Measurements from ENCODE around the gene DOCK10. TPM values are rescaled to one million over a fixed set of nuclear protein-coding genes. Genes with fewer than 3 reads are reported as not detected.

DOCK10 gene
- total RNA-seq, 4 donors from 2014 or later, result 16.7 to 37.2 (median 20.8) TPM

GRCh38 chr2:224933431-224933830 lies 108.8 kb downstream of the DOCK10 start:
- 77 to 90% methylated on average over 2 of the region's 2 CpGs for WGBS, 2 donors
- Histone ChIP-seq H3K9me3 (no peaks in the 10 kb centered on the region), H3K4me1 (peaks cover 0 to 40% (median 15%) of the 10 kb centered on the region in 4 donors), H3K36me3 (peaks cover 0 to 11% (median 0%) of the 10 kb centered on the region in 3 donors), H3K27me3 (no peaks in the 10 kb centered on the region), H3K4me3 (no peak overlapping the region), H3K27ac (no peak overlapping the region)
- DNase-seq (ENCODE audit: low spot score in 2 of 2), result no peak
- TF ChIP-seq EP300 (IDR thresholded peaks at IDR 0.05), result no peak
- TF ChIP-seq POLR2A (IDR thresholded peaks at IDR 0.05), result no peak
- no peak for TF ChIP-seq CTCF (IDR thresholded peaks at IDR 0.05)

GRCh38 chr2:224932522-224932921 lies 109.7 kb downstream of the DOCK10 start:
- H3K36me3 ChIP-seq, result peaks cover 0 to 11% (median 0%) of the 10 kb centered on the region in 3 donors
- TF ChIP-seq CTCF (IDR thresholded peaks at IDR 0.05), result no peak
- no peak for TF ChIP-seq POLR2A (IDR thresholded peaks at IDR 0.05)
- peak in 1 of 2 donors; percentile 30 for TF ChIP-seq EP300 (IDR thresholded peaks at IDR 0.05)
- H3K27ac ChIP-seq, result no peak overlapping the region
- H3K4me3 ChIP-seq, result no peak overlapping the region
- no peaks in the 10 kb centered on the region for H3K27me3 ChIP-seq
- H3K4me1 ChIP-seq, result peaks cover 0 to 39% (median 20%) of the 10 kb centered on the region in 4 donors
- 88 to 92% methylated on average over 3 of the region's 3 CpGs for WGBS, 2 donors
- no peak for DNase-seq (ENCODE audit: low spot score in 2 of 2)
- no peaks in the 10 kb centered on the region for H3K9me3 ChIP-seq

- Histone ChIP-seq H3K4me1 (peaks cover 0 to 38% (median 24%) of the 10 kb centered on the region in 4 donors), H3K27me3 (no peaks in the 10 kb centered on the region), H3K36me3 (peaks cover 0 to 11% (median 0%) of the 10 kb centered on the region in 3 donors), H3K27ac (no peak overlapping the region), H3K4me3 (no peak overlapping the region), H3K9me3 (no peaks in the 10 kb centered on the region)
- no peak for DNase-seq (ENCODE audit: low spot score in 2 of 2)
- no peak for TF ChIP-seq EP300 (IDR thresholded peaks at IDR 0.05)
- 71 to 83% methylated on average over 4 of the region's 4 CpGs for WGBS, 2 donors
These were observed 110.3 kb downstream of the DOCK10 start for GRCh38 chr2:224931956-224932355.

- Histone ChIP-seq H3K27me3 (no peaks in the 10 kb centered on the region), H3K4me1 (peaks cover 0 to 43% (median 25%) of the 10 kb centered on the region in 4 donors), H3K27ac (peak overlapping the region in 1 of 4 donors; percentile 5), H3K36me3 (peaks cover 0 to 11% (median 0%) of the 10 kb centered on the region in 3 donors), H3K9me3 (no peaks in the 10 kb centered on the region), H3K4me3 (no peak overlapping the region)
- no peak for TF ChIP-seq CTCF (IDR thresholded peaks at IDR 0.05)
- TF ChIP-seq EP300 (IDR thresholded peaks at IDR 0.05), result no peak
- WGBS, 2 donors, result 76 to 88% methylated on average over 3 of the region's 3 CpGs
- no peak for DNase-seq (ENCODE audit: low spot score in 2 of 2)
These were observed 111.3 kb downstream of the DOCK10 start for GRCh38 chr2:224930990-224931389.

- WGBS, 2 donors, result 72 to 77% methylated on average over 5 of the region's 5 CpGs
- Histone ChIP-seq H3K27me3 (no peaks in the 10 kb centered on the region), H3K4me3 (no peak overlapping the region), H3K27ac (peak overlapping the region in 1 of 4 donors; percentile 43), H3K36me3 (peaks cover 0 to 11% (median 0%) of the 10 kb centered on the region in 3 donors), H3K4me1 (peaks cover 0 to 49% (median 28%) of the 10 kb centered on the region in 4 donors), H3K9me3 (no peaks in the 10 kb centered on the region)
- DNase-seq (ENCODE audit: low spot score in 2 of 2), result no peak
- TF ChIP-seq CTCF (IDR thresholded peaks at IDR 0.05) (no peak), EP300 (IDR thresholded peaks at IDR 0.05) (peak in 1 of 2 donors; percentile 29)
These were observed 112.1 kb downstream of the DOCK10 start for GRCh38 chr2:224930124-224930523.

GRCh38 chr2:224929512-224929911 lies 112.8 kb downstream of the DOCK10 start:
- H3K27me3 ChIP-seq, result no peaks in the 10 kb centered on the region
- H3K36me3 ChIP-seq, result peaks cover 0 to 11% (median 0%) of the 10 kb centered on the region in 3 donors
- no peaks in the 10 kb centered on the region for H3K9me3 ChIP-seq
- no peak for DNase-seq (ENCODE audit: low spot score in 2 of 2)
- WGBS, 2 donors, result 60 to 65% methylated on average over 3 of the region's 3 CpGs
- H3K4me3 ChIP-seq, result no peak overlapping the region
- no peak overlapping the region for H3K27ac ChIP-seq
- TF ChIP-seq CTCF (IDR thresholded peaks at IDR 0.05) (no peak), EP300 (IDR thresholded peaks at IDR 0.05) (no peak), POLR2A (IDR thresholded peaks at IDR 0.05) (no peak)
- peaks cover 0 to 54% (median 25%) of the 10 kb centered on the region in 4 donors for H3K4me1 ChIP-seq
